GM18909 (cell line): Measurements from ENCODE around the gene XRRA1.
"Not testable (repeated sequence)": the region's sequence is repeated elsewhere in the genome, so short reads cannot be mapped to it uniquely, and the experiment has no call there.

ENCODE experiments used
- ATAC-seq: cut with Tn5 transposase; IDR thresholded peaks from one replicate; pipeline ENCODE4 v1.9.1; 2021; ENCODE audit warnings: mild to moderate bottlenecking; ENCODE audit not compliant: unreplicated experiment, poor library complexity

XRRA1 gene

DNA sequence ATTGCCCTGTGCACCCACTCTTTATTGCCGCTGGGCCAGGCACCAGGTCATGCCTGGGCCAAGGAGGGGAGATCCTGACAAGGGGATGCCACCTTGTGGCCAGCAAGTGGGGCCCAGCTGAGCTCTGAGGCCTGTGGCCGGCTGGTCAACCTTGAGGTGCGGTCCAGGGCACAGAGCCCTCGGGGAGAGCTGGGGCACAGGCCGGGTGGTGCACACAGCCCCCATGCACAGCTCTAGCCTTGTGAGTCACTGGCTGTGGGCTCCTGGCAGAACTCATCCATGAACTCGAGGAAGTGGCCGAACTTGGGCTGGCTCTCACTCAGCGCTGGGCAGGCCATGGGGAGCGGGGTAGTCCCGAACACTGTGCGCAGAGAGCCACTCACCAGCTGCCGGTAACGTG, 105.9 kb downstream of the XRRA1 start:
- no peak for ATAC-seq

- no peak for ATAC-seq
Observed at GRCh38 chr11:74840486-74840885, 108.4 kb downstream of the XRRA1 start.

DNA sequence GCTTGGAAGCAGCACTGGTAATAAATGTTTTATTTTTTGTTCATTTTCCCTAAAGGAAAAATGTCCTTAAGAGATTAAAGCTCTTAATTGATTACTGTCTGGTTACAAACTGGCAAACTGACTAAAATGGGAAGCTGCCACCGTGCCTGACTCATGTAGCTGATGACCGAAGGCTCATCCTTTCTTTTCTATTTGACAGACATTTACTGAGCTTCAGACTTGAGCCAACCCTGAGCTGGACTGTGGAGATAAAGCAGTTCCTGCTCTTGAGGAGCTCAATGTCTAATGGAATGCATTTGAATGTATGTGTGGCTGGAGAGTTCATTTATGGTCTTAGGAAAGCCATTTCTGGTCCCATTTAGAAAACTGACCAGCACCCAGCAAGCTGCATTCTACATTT, 108.9 kb downstream of the XRRA1 start:
- ATAC-seq: no peak

DNA sequence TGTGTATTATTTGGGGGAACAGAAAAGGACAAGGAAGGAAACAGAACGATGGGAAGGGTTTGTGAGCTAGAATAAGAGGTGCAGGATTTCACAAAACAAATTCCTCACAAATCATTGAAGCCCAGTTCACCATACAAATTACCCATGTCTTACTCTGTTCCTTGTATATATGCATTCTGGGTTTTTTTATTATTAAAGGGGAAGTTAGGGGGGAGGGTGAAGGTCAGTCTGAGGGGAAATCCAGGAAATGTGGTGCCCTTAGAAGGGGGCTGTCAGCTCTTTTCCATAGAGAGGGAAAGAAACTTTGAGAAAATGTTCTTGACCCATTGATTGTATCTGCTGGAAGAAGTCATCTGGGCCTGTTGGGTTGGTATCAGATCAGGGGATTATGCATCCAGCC, 109.4 kb downstream of the XRRA1 start:
- ATAC-seq: no peak

GRCh38 chr11:74838188-74838587, 110.7 kb downstream of the XRRA1 start:
- no peak for ATAC-seq

GRCh38 chr11:74837191-74837590, 111.7 kb downstream of the XRRA1 start:
- ATAC-seq: no peak

GRCh38 chr11:74826901-74827300, 122.0 kb downstream of the XRRA1 start:
- no peak for ATAC-seq

GRCh38 chr11:74825596-74825995, 123.3 kb downstream of the XRRA1 start:
- ATAC-seq: not testable (repeated sequence)

DNA sequence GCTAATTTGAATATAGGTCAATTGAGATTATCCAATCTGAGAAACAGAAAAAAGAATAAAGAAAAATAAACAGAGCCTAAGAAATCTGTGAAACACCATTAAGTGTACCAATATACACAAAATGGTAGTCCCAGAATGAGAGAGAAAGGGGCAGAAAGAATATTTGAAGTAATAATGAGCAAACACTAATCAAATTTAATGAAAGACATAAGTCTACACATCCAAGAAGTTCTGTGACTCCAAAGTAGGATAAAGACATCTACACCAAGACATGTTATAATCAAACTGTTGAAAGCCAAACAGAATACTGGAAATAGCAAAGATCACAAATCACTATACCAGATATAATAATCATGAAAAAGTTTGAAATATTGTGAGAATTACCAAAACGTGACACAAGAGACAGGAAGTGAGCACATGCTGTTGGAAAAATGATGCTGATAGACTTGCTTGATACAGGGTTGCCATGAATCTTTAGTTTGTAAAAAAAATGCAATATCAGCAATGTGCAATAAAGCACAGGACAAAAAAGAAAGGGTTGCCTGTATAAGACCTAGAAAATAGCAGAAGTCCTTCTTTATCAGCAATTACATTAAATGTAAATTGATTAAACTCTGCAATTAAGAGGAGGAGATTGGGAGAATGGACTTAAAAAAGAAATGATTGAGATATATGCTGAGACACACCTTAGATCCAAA, 124.5 kb downstream of the XRRA1 start:
- ATAC-seq: no peak

DNA sequence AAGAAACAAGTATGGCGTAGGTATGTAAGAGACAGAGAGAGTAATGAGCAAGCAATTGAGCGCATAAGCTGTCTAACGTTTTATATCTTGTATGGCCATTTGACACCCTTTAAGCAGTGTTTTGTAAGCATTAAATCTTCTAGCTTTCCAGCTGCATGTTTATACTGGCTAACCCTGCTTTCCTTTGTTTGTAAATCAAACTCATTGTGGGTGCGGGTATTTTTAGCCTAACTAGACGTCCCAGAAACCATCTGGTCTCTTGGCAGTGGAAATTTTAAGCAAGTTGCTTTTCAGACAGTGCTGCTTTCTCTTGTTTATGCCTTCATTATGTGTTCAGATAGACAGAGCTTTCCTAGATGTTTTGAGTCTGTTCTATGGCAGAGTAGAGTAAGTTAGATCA, 126.7 kb downstream of the XRRA1 start:
- ATAC-seq: no peak

GRCh38 chr11:74820763-74821162, 128.1 kb downstream of the XRRA1 start:
- ATAC-seq: no peak

DNA sequence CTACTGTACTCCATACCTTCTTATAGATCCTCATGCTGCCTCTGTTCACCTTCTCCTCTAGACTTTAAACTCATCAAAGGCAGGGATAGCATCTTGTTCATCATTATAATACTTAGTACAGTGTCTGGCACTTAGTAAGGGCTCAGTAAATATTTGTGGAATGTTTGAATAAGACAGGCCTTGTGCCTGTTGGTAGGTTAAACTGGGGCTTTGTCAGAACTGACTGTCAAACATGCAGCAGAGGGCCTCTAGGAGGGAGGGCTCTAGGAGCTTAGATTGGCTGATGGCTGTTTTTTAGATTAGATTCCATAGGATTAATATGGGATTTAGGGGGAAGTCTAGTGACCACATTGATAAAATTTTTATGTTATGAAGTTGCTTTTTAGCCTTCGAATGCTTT, 129.5 kb downstream of the XRRA1 start:
- no peak for ATAC-seq

DNA sequence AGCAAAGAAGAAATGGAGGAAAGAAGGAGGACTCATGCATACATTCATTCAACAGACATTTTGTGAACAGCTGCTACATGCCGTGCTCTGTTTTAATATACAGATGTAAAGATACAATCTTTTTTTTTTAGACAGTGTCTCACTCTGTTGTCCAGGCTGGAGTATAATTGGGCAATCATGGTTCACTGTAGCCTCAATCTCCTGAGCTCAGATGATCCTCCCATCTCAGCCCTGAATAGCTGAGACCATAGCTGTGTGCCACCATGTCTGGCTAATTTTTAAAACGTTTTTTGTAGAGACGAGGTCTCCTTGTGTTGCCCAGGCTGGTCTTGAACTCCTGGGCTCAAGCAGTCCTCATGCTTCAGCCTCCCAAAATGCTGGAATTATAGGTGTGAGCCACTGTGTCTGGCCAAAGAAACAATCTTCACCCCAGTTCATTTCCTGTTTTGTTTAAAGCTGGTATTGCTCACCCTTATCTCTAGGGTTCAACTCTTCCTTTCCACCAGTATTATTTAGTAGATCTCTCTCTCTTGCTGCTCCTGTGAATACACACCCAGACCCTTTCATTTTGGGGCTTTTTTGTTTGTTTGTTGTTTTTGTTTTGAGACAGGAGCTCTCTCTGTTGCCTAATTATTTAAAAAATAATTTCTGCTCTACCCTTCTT, 130.5 kb downstream of the XRRA1 start:
- ATAC-seq: no peak

- ATAC-seq: no peak
Observed at GRCh38 chr11:74816664-74817063, 132.2 kb downstream of the XRRA1 start.

GRCh38 chr11:74815966-74816365, 132.9 kb downstream of the XRRA1 start:
- no peak for ATAC-seq

DNA sequence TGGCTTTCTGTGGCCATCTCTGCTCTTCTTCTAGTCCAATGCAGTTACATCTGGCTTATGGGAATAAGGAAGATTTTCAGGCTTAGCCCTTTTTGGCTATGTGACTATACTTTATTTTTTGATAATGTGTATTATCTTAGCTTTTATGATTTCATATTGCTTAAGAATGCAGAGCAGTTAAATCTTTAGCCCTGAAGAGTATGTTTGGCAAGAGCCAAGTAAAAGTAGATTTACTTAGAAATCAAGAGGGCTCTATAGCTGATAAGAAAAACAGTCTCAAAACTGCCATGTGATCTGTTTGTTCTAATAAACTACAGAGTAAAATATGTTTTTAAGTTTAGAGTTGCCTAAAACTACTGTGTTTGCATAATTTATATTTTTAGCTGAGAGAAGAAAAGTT, 139.1 kb downstream of the XRRA1 start:
- ATAC-seq: no peak

- ATAC-seq: no peak
Observed at GRCh38 chr11:74806267-74806666, 142.6 kb downstream of the XRRA1 start.

GRCh38 chr11:74791333-74792100, 157.4 kb downstream of the XRRA1 start:
- ATAC-seq: no peak
